ENCODE results near the gene ASTN2.

ASTN2 gene

GRCh38 chr9:117250610-117251215, 164.1 kb downstream of the ASTN2 start:
- no peak for DNase-seq (ENCODE audit: low read depth in 2 of 2)

GRCh38 chr9:117249799-117250198, 165.1 kb downstream of the ASTN2 start:
- no peak for DNase-seq (ENCODE audit: low read depth in 2 of 2)

- no peak for DNase-seq (ENCODE audit: low read depth in 2 of 2)
Measured at GRCh38 chr9:117247266-117247665, 167.6 kb downstream of the ASTN2 start.

DNA sequence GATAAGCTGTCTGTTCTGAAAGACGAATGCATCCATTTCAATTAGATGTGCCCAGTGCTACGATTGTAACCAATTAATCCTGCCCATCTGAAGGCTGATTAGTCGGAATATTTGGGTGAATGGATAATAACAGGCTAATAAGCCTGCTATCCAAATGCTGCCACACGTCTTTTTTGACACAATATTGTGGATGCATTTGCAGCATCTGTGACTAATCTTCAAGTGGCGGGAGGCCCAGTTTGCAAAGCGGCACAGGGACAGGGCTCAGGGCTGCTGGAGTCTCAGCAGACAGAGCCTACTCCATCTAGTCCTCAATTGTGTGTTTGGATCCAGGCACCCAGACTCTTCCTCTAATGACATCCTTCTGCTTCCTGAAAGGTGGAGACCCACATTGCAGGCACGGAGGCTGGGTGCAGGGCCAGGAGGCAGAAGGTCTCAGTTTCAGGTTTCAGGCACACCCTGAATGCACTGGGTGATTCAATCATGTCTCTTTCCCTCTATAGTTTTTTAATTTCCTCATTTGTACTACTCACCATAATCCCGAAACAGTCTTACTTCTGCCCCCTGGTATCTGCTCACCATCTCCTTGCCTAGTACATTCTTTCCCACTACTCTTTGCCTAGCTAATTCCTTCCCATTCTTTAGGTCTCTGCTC, 169.6 kb downstream of the ASTN2 start:
- DNase-seq (ENCODE audit: low read depth in 2 of 2), result no peak

DNA sequence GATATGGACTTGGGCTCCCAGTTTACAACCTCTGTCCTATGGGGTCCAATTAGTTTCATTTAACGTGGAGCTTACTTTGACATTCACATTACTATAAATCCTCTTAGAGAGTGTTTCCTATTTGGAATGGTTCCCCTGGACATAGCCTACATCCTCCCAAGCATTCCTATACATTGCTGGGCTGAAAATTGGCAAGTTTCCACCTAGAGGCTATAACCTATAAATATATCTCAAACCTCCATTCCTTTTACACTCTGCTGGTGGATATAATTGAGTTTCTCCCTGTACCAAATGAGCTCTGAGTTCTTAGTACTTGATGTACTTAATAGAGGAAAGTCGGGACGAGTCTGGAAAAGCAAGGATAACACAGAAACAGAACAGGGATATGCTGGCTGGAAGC, 172.8 kb downstream of the ASTN2 start:
- DNase-seq (ENCODE audit: low read depth in 2 of 2), result no peak

- no peak for DNase-seq (ENCODE audit: low read depth in 2 of 2)
Measured at GRCh38 chr9:117239428-117239827, 175.4 kb downstream of the ASTN2 start.

DNA sequence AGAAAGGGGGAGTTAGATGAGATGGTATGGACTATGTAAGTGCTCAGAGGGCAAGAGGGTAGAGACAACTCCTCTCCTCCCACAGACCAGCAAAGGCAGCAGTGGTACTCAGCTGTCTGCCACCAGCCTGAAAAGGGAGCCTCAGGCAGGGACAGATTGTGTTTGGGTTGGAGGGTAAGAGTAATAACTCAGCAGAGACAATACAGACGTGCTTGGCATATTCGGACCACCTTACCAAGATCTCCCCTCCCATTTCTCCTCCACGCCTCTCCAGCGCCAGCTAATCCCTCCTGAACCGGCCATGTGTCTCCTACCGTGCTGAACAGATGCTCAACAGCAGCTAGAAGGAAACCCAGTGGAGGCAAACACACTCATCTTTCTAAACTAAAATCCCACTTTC, 180.8 kb downstream of the ASTN2 start:
- no peak for DNase-seq (ENCODE audit: low read depth in 2 of 2)

DNA sequence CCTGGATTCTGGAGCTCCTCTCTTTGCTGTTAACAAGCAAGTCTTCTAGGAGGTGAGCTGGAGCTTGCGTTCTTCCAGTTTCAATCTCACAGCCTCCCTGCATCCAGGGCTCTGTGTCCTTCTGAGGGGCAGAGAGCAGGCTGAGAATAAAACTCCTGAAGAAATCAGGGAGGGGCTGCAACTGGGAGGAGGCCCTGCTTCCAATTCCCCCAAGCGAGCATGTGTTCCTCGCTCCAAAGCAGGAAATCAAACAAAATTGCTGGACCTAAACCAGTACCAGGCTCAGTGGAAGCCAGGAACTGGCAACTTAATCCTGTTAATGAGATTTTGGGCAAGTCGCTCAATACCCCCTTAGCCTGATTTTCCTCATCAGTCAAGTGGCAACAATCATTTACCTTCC, 181.8 kb downstream of the ASTN2 start:
- DNase-seq (ENCODE audit: low read depth in 2 of 2), result no peak

DNA sequence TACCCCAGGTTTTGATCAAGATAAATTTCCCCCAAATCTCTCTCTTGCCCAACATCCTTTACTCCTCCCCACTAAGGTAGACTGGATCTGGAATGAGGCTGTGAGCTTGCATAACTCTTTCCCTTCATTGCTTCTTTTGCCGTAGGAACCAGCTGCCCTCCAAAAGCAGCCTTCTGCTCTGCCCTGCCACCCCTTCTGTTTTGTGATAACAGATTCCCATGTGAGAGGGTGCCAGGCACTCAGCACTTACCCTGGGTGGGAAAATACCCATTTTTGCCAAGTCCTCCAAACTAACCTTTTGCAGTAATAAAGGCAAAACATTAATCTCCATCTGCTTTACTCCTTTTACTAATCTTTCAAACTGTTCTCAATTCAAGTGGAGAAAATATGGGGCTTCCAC, 182.6 kb downstream of the ASTN2 start:
- DNase-seq (ENCODE audit: low read depth in 2 of 2), result no peak

DNA sequence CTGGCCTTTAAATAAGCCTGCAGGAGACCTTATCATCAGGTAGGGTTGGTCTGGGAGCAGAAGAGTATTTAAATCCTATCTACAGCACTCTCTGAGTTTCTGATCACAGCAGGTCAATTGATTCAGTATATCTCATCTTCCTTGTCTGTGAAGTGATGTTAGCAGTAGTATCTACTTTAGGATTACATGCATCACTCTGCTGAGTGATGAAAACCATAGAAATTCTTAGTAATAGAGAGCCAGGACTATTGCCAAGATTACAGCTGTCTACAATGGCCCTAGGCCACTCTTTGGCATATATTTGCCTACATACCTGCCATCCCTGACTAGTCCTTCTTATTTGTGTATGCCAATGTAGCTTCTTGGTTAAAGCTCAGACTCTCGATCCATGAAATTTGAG, 183.8 kb downstream of the ASTN2 start:
- no peak for DNase-seq (ENCODE audit: low read depth in 2 of 2)

DNA sequence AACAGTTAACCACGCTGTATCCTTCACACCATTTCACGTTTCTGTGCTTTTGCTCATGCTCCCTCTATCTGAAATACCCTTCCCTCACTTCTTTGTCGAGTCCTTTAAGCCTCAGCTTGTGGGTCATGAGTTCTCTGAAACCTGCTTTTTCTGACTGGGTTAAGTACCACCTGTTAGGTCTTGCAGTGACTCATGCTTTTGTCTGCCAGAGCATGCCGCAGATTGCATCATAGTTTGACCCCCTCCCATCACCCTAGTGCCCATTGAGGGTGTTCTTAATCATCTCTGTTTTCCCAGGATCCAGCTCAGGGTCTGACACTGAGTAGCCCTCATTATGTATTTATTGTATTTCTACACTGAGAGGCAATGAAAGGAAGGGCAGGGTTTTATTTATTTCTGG, 190.2 kb downstream of the ASTN2 start:
- no peak for DNase-seq (ENCODE audit: low read depth in 2 of 2)

DNA sequence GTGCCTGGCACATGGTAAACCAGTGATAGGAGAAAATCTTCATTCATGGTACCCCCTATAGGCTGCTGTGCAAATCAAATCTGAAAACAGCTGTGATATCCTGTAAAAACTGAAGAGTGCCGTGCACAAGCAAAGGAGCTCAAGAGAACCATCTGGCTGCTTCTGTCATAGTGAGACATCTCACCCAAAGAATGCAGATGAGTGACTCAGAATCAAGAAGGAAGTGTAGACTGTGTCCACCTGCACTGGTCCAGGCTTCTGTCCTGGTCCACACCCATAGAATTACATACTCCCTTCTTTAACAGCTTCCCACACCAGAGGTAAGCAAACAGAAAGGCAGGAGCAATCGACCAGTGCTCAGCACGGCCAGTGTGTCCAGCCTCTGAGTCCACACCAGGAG, 195.9 kb downstream of the ASTN2 start:
- DNase-seq (ENCODE audit: low read depth in 2 of 2), result no peak

GRCh38 chr9:117214416-117214815, 200.4 kb downstream of the ASTN2 start:
- no peak for DNase-seq (ENCODE audit: low read depth in 2 of 2)

- DNase-seq (ENCODE audit: low read depth in 2 of 2), result no peak
Measured at GRCh38 chr9:117211280-117211679, 203.6 kb downstream of the ASTN2 start.

GRCh38 chr9:117205806-117206205, 209.1 kb downstream of the ASTN2 start:
- no peak for DNase-seq (ENCODE audit: low read depth in 2 of 2)

GRCh38 chr9:117204971-117205370, 209.9 kb downstream of the ASTN2 start:
- DNase-seq (ENCODE audit: low read depth in 2 of 2), result no peak

- DNase-seq (ENCODE audit: low read depth in 2 of 2), result no peak
Measured at GRCh38 chr9:117191504-117192261, 223.2 kb downstream of the ASTN2 start.

DNA sequence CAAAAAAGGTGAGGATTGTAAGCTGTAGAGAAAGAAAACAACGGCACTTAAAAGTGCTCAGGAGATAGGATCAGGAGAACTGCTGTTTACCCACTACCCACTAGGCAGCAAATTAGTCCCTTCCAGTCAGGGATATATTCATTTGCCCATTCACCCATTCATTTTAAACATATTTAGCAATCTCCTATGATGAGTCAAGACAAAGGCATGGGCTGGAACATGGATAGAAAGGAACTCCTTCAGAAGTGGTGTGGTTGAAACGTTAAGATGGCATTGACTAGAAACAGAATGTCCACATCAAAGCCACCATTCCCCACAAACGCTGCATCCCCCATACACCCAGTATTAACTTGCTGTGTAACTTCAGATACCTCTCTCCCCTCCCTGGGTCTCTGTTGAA, 225.7 kb downstream of the ASTN2 start:
- DNase-seq (ENCODE audit: low read depth in 2 of 2), result no peak

DNA sequence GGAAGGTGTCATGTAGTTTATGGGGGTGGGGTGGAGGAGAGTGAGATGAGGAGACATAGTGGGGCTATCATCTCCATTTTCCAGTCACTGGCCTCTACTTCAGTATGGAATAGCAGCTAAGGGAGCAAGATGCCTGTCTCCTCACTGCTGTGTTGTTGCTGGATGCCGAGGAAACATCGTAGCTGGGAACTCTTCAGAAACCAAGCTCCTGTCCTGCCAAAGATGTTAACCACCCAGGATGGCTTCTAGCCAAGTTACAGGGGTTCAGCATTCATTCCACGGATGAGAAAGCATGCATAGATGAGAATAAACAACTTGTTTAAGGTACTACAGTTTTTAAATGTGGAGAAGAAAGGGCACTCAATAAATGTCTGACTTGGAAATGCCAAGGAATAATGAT, 226.5 kb downstream of the ASTN2 start:
- DNase-seq (ENCODE audit: low read depth in 2 of 2), result no peak

- no peak for DNase-seq (ENCODE audit: low read depth in 2 of 2)
Measured at GRCh38 chr9:117187498-117187897, 227.4 kb downstream of the ASTN2 start.

- DNase-seq (ENCODE audit: low read depth in 2 of 2), result no peak
Measured at GRCh38 chr9:117184173-117184572, 230.7 kb downstream of the ASTN2 start.

GRCh38 chr9:117182046-117182445, 232.8 kb downstream of the ASTN2 start:
- no peak for DNase-seq (ENCODE audit: low read depth in 2 of 2)

DNA sequence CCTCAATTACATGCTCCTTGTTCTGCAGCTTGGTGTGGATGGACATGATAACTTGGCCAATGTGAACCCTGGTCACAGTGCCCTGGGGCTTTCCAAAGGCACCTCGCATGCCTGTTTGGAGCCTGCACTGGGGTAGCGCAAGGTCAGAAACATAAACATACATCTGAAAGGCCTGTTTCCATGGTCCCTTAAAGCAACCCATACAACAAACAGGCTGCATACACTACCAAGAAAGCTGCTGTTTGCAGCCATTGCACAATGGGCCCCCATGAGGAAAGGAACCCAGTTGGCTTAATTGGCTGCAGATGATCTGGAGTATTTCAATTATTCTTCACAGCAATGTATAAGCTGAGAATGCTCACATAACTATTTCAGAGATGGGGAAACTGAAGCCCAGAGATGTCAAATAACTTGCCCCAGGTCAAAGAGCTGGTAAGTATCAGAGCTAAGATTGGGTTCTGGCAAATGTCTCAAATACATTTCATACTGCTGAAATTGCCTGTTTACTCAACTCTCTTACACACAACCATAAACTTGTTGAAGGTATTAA, 233.9 kb downstream of the ASTN2 start:
- DNase-seq (ENCODE audit: low read depth in 2 of 2), result no peak

Data from stimulated activated CD8-positive, alpha-beta memory T cell treated with anti-CD3 and anti-CD28 coated beads, Interleukin-2, amount 100 ng/mL, for 48 hours (primary cell).